Astrocyte (in vitro differentiated cells and primary cell): ENCODE results near the gene MRS2. TPM values are rescaled to one million over a fixed set of nuclear protein-coding genes. Genes with fewer than 3 reads are reported as not detected.
A peak's percentile ranks its signal among the peaks of the same experiment; 100 is the strongest.

ENCODE experiments used
- DNase-seq: peaks from one replicate; pipeline ENCODE4 v3.0.0-alpha.2; 2010; ENCODE audit warnings: low read depth
- FAIRE-seq: peaks from 2 replicates; lab custom pipeline; 2011; peaks lifted over from hg19 to GRCh38; lab: Jason Lieb, UNC
- H2AFZ ChIP-seq: 2 replicates; pipeline ENCODE4 v1.6.0; 2012; ENCODE audit warnings: low read depth, low read length, inconsistent platforms
- H3K27ac ChIP-seq: 2 replicates; pipeline ENCODE4 v1.5.1; 2011; ENCODE audit warnings: low read depth, low read length, inconsistent platforms
- H3K27me3 ChIP-seq: 2 replicates; pipeline ENCODE4 v1.6.0; 2011; ENCODE audit warnings: low read length, inconsistent platforms; ENCODE audit not compliant: insufficient read depth
- H3K36me3 ChIP-seq: 2 replicates; pipeline ENCODE4 v1.5.1; 2011; ENCODE audit warnings: low read length, inconsistent platforms; ENCODE audit not compliant: insufficient read depth
- H3K4me1 ChIP-seq: 2 replicates; pipeline ENCODE4 v1.5.1; 2011; ENCODE audit warnings: low read length, inconsistent platforms; ENCODE audit not compliant: insufficient read depth
- H3K4me2 ChIP-seq: 2 replicates; pipeline ENCODE4 v1.6.0; 2012; ENCODE audit warnings: low read length, inconsistent platforms
- H3K4me3 ChIP-seq: 2 replicates; pipeline ENCODE4 v1.5.1; 2011; ENCODE audit warnings: low read depth, mild to moderate bottlenecking, low read length, inconsistent platforms; ENCODE audit not compliant: insufficient read depth
- H3K79me2 ChIP-seq: 2 replicates; pipeline ENCODE4 v1.6.0; 2012; ENCODE audit warnings: mild to moderate bottlenecking, low read length, inconsistent platforms; ENCODE audit not compliant: insufficient read depth
- H3K9ac ChIP-seq: 2 replicates; pipeline ENCODE4 v1.6.0; 2012; ENCODE audit warnings: mild to moderate bottlenecking, low read length, inconsistent platforms
- H3K9me3 ChIP-seq: 2 replicates; pipeline ENCODE4 v1.5.1; 2012; ENCODE audit warnings: low read depth, mild to moderate bottlenecking, low read length, inconsistent platforms; ENCODE audit not compliant: insufficient read depth
- H4K20me1 ChIP-seq: 2 replicates; pipeline ENCODE4 v1.6.0; 2012; ENCODE audit warnings: low read length, inconsistent platforms; ENCODE audit not compliant: insufficient read depth
- H3K27ac Mint-ChIP-seq: one replicate; pipeline ENCODE4 v1.8.0; 2021; ENCODE audit warnings: mild to moderate bottlenecking, mixed read lengths; ENCODE audit not compliant: unreplicated experiment
- H3K27me3 Mint-ChIP-seq: one replicate; pipeline ENCODE4 v1.8.0; 2021; ENCODE audit warnings: low read depth, mixed read lengths; ENCODE audit not compliant: unreplicated experiment
- H3K36me3 Mint-ChIP-seq: one replicate; pipeline ENCODE4 v1.8.0; 2021; ENCODE audit warnings: low read depth, mixed read lengths; ENCODE audit not compliant: unreplicated experiment
- H3K4me1 Mint-ChIP-seq: one replicate; pipeline ENCODE4 v1.8.0; 2021; ENCODE audit warnings: low read depth, mixed read lengths; ENCODE audit not compliant: unreplicated experiment
- H3K4me3 Mint-ChIP-seq: one replicate; pipeline ENCODE4 v1.8.0; 2021; ENCODE audit warnings: mild to moderate bottlenecking, moderate library complexity, mixed read lengths; ENCODE audit not compliant: unreplicated experiment
- H3K9me3 Mint-ChIP-seq: one replicate; pipeline ENCODE4 v1.8.0; 2021; ENCODE audit warnings: mild to moderate bottlenecking, mixed read lengths; ENCODE audit not compliant: unreplicated experiment
- CTCF ChIP-seq: IDR thresholded peaks from 2 replicates; pipeline ENCODE4 v1.5.1; 2011; ENCODE audit warnings: low read depth, mild to moderate bottlenecking, inconsistent platforms, low read length, moderate library complexity; ENCODE audit not compliant: insufficient read depth
- EZH2 ChIP-seq: IDR thresholded peaks from 2 replicates; pipeline ENCODE4 v1.6.1; 2012; ENCODE audit warnings: mild to moderate bottlenecking, low read length, inconsistent platforms; ENCODE audit not compliant: insufficient read depth
- total RNA-seq: library from RNA; stranded (reverse); gene quantifications from 2 replicates; pipeline ENCODE4 v1.2.1, GENCODE V29; 2021

The MRS2 gene
- total RNA-seq, 1 donor from 2014 or later, result 68.9 TPM

GRCh38 chr6:24357336-24358218 lies 45.2 kb upstream of the MRS2 start, which contains the start of gene DCDC2:
Gene DCDC2 (minus strand): TSS chr6:24358059. CDS start chr6:24357750, 309 bp downstream.
- peak; percentile 22 for DNase-seq
- Mint-ChIP-seq H3K36me3 (no peaks in the 10 kb centered on the region), H3K27me3 (peaks cover 15% of the 10 kb centered on the region), H3K4me3 (peak within 1 kb of the TSS; percentile 79), H3K27ac (peak within 1 kb of the TSS; percentile 5), H3K9me3 (no peaks in the 10 kb centered on the region), H3K4me1 (peaks cover 5% of the 10 kb centered on the region)
- no peak for TF ChIP-seq CTCF
- TF ChIP-seq EZH2, result peak; percentile 57
- peak within 1 kb of the TSS; percentile 88 for H2AFZ ChIP-seq
- H3K9me3 ChIP-seq, result no peaks in the 10 kb centered on the region
- H4K20me1 ChIP-seq, result no peaks in the 10 kb centered on the region
- H3K4me3 ChIP-seq, result peak within 1 kb of the TSS; percentile 53
- no peaks in the 10 kb centered on the region for H3K79me2 ChIP-seq
- peak within 1 kb of the TSS; percentile 86 for H3K4me2 ChIP-seq
- FAIRE-seq, result no peak
- H3K4me1 ChIP-seq, result peaks cover 3% of the 10 kb centered on the region
- peaks cover 10% of the 10 kb centered on the region for H3K27me3 ChIP-seq
- H3K27ac ChIP-seq, result no peak within 1 kb of the TSS
- no peak within 1 kb of the TSS for H3K9ac ChIP-seq
- no peaks in the 10 kb centered on the region for H3K36me3 ChIP-seq

- Mint-ChIP-seq H3K36me3 (no peaks in the 10 kb centered on the region), H3K9me3 (no peaks in the 10 kb centered on the region), H3K4me3 (peak overlapping the region; percentile 79), H3K27ac (no peak overlapping the region), H3K27me3 (peaks cover 15% of the 10 kb centered on the region), H3K4me1 (peaks cover 5% of the 10 kb centered on the region)
- no peaks in the 10 kb centered on the region for H4K20me1 ChIP-seq
- no peak for TF ChIP-seq CTCF
- no peak for DNase-seq
- peaks cover 3% of the 10 kb centered on the region for H3K4me1 ChIP-seq
- peak overlapping the region; percentile 88 for H2AFZ ChIP-seq
- no peak overlapping the region for H3K27ac ChIP-seq
- no peak for FAIRE-seq
- no peaks in the 10 kb centered on the region for H3K79me2 ChIP-seq
- no peak overlapping the region for H3K9ac ChIP-seq
- no peaks in the 10 kb centered on the region for H3K36me3 ChIP-seq
- no peaks in the 10 kb centered on the region for H3K9me3 ChIP-seq
- peak overlapping the region; percentile 53 for H3K4me3 ChIP-seq
- peak overlapping the region; percentile 86 for H3K4me2 ChIP-seq
- H3K27me3 ChIP-seq, result peaks cover 10% of the 10 kb centered on the region
Measured at GRCh38 chr6:24358219-24358821, 44.4 kb upstream of the MRS2 start.
